Activated B cell treated with CpG ODN at 0.5 μM for 24 hours (primary cell): ENCODE data around the gene C20orf96. TPM values are rescaled to one million over a fixed set of nuclear protein-coding genes. Genes with fewer than 3 reads are reported as not detected.
"Not testable (repeated sequence)": the region's sequence is repeated elsewhere in the genome, so short reads cannot be mapped to it uniquely, and the experiment has no call there.

Source experiments
- ATAC-seq: fragments of 200-7000 bp; cut with Tn5 transposase; one replicate; pipeline ENCODE4 v1.10.0; 2021; ENCODE audit warnings: low read depth, mild to moderate bottlenecking, moderate library complexity
- CTCF ChIA-PET: fragments of 350-600 bp; sonication (Branson Sonifier 250); formaldehyde crosslinking; loops from one replicate; lab custom pipeline; 2021; ENCODE audit warnings: antibody characterized with exemption; lab: Charles Lee
- POLR2A ChIA-PET: fragments of 350-600 bp; sonication (Branson Sonifier 250); formaldehyde crosslinking; loops from one replicate; lab custom pipeline; 2021; ENCODE audit warnings: antibody characterized with exemption; lab: Charles Lee
- DNase-seq: peaks from one replicate; pipeline ENCODE4 v3.0.0; 2022
- H3K27ac Mint-ChIP-seq: one replicate; pipeline ENCODE4 v1.8.0; 2020; ENCODE audit warnings: mixed read lengths
- H3K27me3 Mint-ChIP-seq: one replicate; pipeline ENCODE4 v1.8.0; 2021; ENCODE audit warnings: mixed read lengths
- H3K36me3 Mint-ChIP-seq: one replicate; pipeline ENCODE4 v1.8.0; 2021; ENCODE audit warnings: low read depth, mixed read lengths
- H3K4me1 Mint-ChIP-seq: one replicate; pipeline ENCODE4 v1.8.0; 2021; ENCODE audit warnings: mixed read lengths
- H3K4me3 Mint-ChIP-seq: one replicate; pipeline ENCODE4 v1.8.0; 2020; ENCODE audit warnings: mild to moderate bottlenecking, mixed read lengths
- H3K9me3 Mint-ChIP-seq: one replicate; pipeline ENCODE4 v1.8.0; 2020; ENCODE audit warnings: mixed read lengths
- intact Hi-C: fragments of 100-400 bp; cut with micrococcal nuclease; formaldehyde crosslinking; loops from one replicate; pipeline ENCODE4 v1.15.1; 2024
- total RNA-seq: library from RNA; stranded (reverse); gene quantifications from 2 replicates; pipeline ENCODE4 v1.2.3, GENCODE V29; 2022
- TF ChIP-seq, protein P1 (sequence below): fragments of 200-600 bp; IDR thresholded peaks from one replicate; pipeline ENCODE4 v1.8.0; 2022; ENCODE audit warnings: antibody characterized with exemption, mild to moderate bottlenecking

Gene C20orf96
- total RNA-seq, 1 donor from 2014 or later: 5.5 TPM

DNA sequence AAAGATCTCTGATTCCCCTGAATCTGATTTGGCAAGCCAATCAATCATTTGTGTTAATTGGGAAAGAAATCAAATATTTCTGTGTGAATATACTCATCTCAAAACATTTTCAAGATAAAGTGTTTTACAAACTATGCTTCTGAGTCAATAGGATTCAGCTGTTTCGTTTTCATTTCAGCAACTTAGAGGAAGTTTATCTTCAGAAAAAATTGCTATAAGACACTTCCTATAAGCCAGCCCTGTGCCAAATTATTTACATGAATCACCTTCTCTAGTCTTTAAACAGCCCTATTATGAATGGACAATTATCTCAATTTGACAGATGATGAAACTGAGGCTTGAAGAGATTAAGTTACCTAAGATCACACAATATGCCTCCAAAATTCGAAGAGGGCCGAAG, 52.6 kb downstream of the C20orf96 start:
- Mint-ChIP-seq H3K27ac (peak overlapping the region; percentile 94), H3K4me3 (peak overlapping the region; percentile 83), H3K36me3 (no peaks in the 10 kb centered on the region), H3K9me3 (no peaks in the 10 kb centered on the region), H3K27me3 (peaks cover 3% of the 10 kb centered on the region), H3K4me1 (peaks cover 25% of the 10 kb centered on the region)
- CTCF ChIA-PET: interaction anchor here (0.9 to 2.0 kb wide), 2 partner anchors 13 to 28 kb away, joined by 3 to 8 read pairs; no protein-coding TSS in a partner anchor
- DNase-seq: no peak
- ATAC-seq: peak; percentile 69
- intact Hi-C loops: no loop called here
- TF ChIP-seq, protein P1, sequence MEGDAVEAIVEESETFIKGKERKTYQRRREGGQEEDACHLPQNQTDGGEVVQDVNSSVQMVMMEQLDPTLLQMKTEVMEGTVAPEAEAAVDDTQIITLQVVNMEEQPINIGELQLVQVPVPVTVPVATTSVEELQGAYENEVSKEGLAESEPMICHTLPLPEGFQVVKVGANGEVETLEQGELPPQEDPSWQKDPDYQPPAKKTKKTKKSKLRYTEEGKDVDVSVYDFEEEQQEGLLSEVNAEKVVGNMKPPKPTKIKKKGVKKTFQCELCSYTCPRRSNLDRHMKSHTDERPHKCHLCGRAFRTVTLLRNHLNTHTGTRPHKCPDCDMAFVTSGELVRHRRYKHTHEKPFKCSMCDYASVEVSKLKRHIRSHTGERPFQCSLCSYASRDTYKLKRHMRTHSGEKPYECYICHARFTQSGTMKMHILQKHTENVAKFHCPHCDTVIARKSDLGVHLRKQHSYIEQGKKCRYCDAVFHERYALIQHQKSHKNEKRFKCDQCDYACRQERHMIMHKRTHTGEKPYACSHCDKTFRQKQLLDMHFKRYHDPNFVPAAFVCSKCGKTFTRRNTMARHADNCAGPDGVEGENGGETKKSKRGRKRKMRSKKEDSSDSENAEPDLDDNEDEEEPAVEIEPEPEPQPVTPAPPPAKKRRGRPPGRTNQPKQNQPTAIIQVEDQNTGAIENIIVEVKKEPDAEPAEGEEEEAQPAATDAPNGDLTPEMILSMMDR: no peak
- POLR2A ChIA-PET: interaction anchor here (0.6 to 1.3 kb wide), 5 partner anchors 10 to 86 kb away, joined by 3 to 5 read pairs (median 3); partner anchors contain the start of gene DEFB129

DNA sequence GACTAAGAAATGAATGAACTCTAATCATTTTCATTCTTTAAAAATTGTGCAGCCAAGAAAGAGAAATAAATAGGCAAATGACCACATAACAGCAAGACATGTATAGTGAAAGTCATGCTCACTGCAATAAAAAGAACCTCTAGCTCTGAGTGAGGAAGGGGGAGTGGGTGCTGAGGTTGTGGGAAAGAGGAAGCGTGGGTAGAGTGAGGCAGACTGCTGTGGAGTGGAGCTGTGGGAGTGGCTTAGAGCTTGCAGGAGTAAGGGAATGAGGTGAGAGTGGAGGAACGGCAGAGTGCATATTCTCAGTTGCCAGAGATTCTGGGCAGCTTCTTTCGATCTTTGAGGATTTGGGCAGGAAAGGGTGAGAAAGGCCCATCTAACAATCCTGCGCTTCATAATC, 53.1 kb downstream of the C20orf96 start:
- peak; percentile 86 for ATAC-seq
- DNase-seq: no peak
- Mint-ChIP-seq H3K9me3 (no peaks in the 10 kb centered on the region), H3K4me1 (peaks cover 25% of the 10 kb centered on the region), H3K36me3 (no peaks in the 10 kb centered on the region), H3K27me3 (peaks cover 3% of the 10 kb centered on the region), H3K27ac (peak overlapping the region; percentile 94), H3K4me3 (peak overlapping the region; percentile 83)
- TF ChIP-seq, protein P1: no peak
- intact Hi-C loops: no loop called here
- CTCF ChIA-PET: interaction anchor here (0.9 to 2.0 kb wide), 2 partner anchors 12 to 29 kb away, joined by 3 to 8 read pairs; no protein-coding TSS in a partner anchor
- POLR2A ChIA-PET: interaction anchor here (0.8 to 1.3 kb wide), 4 partner anchors 10 to 87 kb away, joined by 3 to 4 read pairs (median 3); partner anchors contain the start of gene DEFB129

DNA sequence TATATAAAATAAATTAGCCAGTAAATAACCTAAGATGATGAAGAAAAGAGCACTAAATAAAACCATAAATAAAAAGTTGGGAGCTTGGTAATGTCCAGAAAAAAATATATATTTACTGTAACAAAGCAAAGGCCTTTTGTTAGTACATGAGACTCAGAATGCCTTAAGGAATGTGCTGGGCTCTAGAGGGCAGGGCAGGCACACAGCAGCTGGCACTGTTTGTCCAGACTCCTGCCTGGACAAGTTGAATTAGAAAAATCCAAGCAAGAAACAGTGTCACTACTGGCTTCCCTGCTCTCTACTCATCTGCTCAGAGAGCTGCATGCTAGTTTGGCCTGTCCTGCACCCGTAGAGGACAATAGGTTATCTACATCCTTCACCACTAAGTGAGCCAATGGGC, 54.7 kb downstream of the C20orf96 start:
- Mint-ChIP-seq H3K27ac (no peak overlapping the region), H3K9me3 (no peaks in the 10 kb centered on the region), H3K4me3 (no peak overlapping the region), H3K27me3 (no peaks in the 10 kb centered on the region), H3K4me1 (peaks cover 25% of the 10 kb centered on the region), H3K36me3 (no peaks in the 10 kb centered on the region)
- TF ChIP-seq, protein P1: no peak
- POLR2A ChIA-PET: no interaction called here
- intact Hi-C loops: no loop called here
- CTCF ChIA-PET: no interaction called here
- ATAC-seq (no peak), DNase-seq (no peak)

DNA sequence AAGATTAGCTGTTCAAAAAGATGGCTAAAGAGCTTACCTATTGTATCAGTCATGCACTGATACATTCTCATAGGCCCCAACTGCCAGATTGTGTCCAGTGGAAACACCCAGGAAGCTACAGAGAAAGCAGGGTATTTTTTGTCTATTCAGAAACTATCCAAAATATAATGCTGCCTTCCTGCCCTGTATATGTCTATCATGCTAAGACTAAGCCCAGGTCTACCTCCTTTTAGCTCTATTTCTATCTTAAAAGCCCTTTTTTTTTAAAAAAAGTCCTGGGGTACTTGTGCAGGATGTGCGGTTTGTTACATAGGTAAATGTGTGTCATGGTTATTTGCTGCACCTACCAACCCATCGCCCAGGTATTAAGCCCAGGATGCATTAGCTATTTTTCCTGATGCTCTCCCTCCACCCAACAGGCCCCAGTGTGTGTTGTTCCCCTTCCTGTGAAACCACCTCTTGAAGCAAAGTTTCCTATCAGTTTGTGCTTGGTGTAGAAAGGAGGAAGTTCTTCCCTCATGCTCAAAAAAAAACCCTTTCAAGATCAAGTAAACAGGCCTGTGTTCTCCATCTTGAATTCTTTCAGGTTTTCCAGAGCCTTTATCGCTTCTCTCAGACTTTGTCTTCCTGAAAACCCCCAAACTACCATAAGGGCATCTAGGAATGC, 63.0 kb downstream of the C20orf96 start:
- TF ChIP-seq, protein P1: no peak
- Mint-ChIP-seq H3K27me3 (no peaks in the 10 kb centered on the region), H3K27ac (peak overlapping the region; percentile 85), H3K4me1 (peaks cover 20% of the 10 kb centered on the region), H3K9me3 (no peaks in the 10 kb centered on the region), H3K4me3 (peak overlapping the region; percentile 12), H3K36me3 (no peaks in the 10 kb centered on the region)
- intact Hi-C loops: no loop called here
- ChIA-PET POLR2A (interaction anchor here (1.6 kb wide), 1 partner anchor 10 kb away, joined by 4 read pairs; no protein-coding TSS in a partner anchor), CTCF (interaction anchor here (1.1 to 1.4 kb wide), 3 partner anchors 37 to 99 kb away, joined by 3 to 4 read pairs (median 3); no protein-coding TSS in a partner anchor)
- peak; percentile 47 for ATAC-seq
- no peak for DNase-seq

DNA sequence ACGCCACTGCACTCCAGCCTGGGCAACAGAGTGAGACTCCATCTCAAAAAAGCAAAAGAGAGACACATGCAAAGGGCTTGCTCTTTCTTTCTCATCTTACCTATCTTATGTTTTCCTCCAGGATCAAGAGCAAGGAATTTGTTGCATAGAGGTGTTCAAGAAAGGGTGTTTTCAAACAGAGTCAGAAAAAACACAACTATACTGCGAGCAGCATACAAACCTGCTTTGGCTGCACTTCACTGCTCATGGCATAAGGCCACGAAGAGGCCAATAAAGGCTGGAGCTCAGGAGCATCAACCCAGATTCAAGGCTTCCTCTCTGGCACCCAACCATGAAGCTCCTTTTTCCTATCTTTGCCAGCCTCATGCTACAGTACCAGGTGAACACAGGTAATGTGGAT, 63.6 kb downstream of the C20orf96 start, which contains the start of gene DEFB129:
Gene DEFB129, plus strand, starts transcription at position 301 of the 400 bp plus-strand sequence. Its CDS starts 31 bp downstream, at position 332.
- CTCF ChIA-PET: interaction anchor here (1.1 to 1.4 kb wide), 3 partner anchors 38 to 99 kb away, joined by 3 to 4 read pairs (median 3); no protein-coding TSS in a partner anchor

DNA sequence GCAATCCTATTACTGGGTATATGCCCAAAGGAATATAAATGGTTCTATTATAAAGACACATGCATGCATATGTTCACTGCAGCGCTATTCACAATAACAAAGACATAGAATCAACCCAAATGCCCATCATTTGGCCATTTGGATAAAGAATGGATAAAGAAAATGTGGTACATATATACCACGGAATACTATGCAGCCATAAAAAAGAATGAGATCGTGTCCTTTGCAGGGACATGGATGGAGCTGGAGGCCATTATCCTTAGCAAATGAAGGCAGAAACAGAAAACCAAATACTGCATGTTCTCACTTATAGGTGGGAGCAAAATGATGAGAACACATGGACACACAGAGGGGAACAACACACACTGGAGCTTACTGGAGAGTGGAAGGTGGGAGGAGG, 64.7 kb downstream of the C20orf96 start:
- H3K27ac Mint-ChIP-seq, intact Hi-C loops, H3K36me3 Mint-ChIP-seq, H3K9me3 Mint-ChIP-seq, DNase-seq, ATAC-seq, H3K27me3 Mint-ChIP-seq, CTCF ChIA-PET, H3K4me3 Mint-ChIP-seq: not testable (repeated sequence)
- H3K4me1 Mint-ChIP-seq: peaks cover 20% of the 10 kb centered on the region
- POLR2A ChIA-PET: interaction anchor here (0.5 kb wide), 1 partner anchor 14 kb away, joined by 3 read pairs; no protein-coding TSS in a partner anchor

More for the DNA sequence above, 63.6 kb downstream of the C20orf96 start, which contains the start of gene DEFB129:
- Mint-ChIP-seq H3K4me1 (peaks cover 20% of the 10 kb centered on the region), H3K27me3 (no peaks in the 10 kb centered on the region), H3K27ac (peak within 1 kb of the TSS; percentile 85), H3K36me3 (no peaks in the 10 kb centered on the region), H3K4me3 (peak within 1 kb of the TSS; percentile 12), H3K9me3 (no peaks in the 10 kb centered on the region)
- intact Hi-C loops: no loop called here
- ATAC-seq (no peak), DNase-seq (no peak)
- TF ChIP-seq, protein P1: no peak
- POLR2A ChIA-PET: interaction anchor here (0.6 to 1.6 kb wide), 2 partner anchors 11 to 38 kb away, joined by 4 to 8 read pairs; no protein-coding TSS in a partner anchor
